GM18508 (cell line): ENCODE data around the gene LRRN2.
"Not testable (repeated sequence)": the region's sequence is repeated elsewhere in the genome, so short reads cannot be mapped to it uniquely, and the experiment has no call there.

Source experiments
- ATAC-seq: cut with Tn5 transposase; IDR thresholded peaks from one replicate; pipeline ENCODE4 v1.9.1; 2021; ENCODE audit warnings: moderate number of reproducible peaks; ENCODE audit not compliant: insufficient read depth, unreplicated experiment

LRRN2 gene

GRCh38 chr1:204640578-204640977, 45.0 kb downstream of the LRRN2 start:
- no peak for ATAC-seq

DNA sequence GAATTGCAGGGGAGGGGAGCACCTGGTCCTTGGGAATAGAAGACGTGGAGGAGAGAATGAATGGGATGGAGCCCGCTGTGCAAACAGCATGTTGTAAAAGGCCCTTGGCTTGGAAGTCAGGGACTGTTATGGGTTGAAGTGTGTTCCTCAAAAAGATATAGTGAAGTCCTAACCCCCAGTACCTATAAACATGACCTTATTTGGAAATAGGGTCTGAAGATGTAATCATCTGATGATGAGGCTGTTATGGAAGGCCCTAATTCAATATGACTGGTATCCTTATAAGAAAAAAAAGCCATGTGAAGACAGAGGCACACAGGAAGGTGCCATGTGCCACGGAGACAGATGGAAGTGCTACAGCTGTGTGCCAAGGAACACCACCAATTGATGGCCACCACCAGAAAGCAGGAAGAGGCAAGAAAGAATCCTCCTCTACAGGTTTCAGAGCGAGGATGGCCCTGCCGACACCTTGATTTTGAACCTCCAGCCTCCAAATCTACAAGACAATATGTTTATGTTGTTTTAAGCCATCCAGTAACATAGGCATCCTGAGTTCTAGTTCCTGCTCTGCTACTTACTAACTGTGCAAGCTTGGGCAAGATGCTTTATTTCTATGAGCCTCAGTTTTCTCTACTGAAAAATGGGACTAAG, 51.2 kb downstream of the LRRN2 start:
- ATAC-seq = no peak

DNA sequence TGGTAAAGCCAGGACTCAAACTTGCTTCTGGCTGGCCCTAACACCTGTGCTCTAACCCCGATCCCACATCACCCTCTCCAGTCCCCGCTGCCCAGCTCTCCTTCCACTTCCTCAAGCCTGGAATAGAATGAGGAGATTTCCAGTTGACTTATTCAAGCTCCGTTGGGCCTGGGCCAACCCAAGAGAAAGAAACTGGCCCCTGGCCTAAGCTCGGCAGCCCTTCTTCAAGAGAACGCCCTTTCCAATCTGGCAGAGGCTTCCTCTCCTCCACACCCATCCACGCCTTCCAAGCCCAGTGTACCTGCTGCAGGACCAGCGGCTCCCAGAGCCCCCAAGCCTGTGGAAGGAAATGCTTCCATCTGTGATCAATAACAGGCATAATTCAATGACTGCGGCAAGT, 51.9 kb downstream of the LRRN2 start:
- ATAC-seq = no peak

DNA sequence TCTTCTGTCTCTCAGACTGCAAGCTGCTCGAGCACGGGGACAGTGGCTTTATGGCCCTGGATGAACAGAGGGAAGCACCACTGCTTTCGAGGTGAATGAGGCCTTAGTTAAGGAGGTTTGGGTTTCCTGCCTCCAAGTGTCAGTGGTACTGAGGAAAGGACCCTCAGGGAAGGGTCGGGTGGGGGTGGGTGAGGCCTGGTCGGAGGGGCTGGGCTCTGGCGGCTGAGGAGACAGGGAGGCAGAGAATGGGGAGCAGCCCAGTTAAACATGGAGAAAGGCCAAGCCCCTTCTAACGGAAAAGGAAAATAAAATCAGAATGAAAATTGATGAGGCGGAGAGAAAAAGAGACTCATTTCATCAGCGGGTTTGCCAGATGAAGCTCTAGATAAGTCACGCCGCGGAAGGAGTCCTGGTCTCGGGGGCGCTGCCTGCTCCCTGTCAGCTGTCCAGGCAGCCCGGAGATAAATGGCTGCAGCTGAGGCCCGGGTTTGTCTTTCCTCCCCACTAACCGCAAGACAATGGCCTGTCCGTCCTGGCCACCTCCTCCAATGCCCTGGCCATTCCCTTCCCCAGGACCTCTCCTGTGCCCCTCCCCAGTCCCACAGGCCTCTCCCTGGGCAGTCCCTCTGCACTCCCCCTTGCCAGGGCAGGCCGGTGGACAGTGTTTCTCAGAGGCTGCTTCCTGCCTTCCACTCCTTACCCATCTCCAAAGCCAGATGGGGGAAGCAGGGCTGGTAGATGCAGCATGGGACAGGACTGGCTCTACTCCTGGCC, 55.2 kb downstream of the LRRN2 start:
- ATAC-seq = no peak

DNA sequence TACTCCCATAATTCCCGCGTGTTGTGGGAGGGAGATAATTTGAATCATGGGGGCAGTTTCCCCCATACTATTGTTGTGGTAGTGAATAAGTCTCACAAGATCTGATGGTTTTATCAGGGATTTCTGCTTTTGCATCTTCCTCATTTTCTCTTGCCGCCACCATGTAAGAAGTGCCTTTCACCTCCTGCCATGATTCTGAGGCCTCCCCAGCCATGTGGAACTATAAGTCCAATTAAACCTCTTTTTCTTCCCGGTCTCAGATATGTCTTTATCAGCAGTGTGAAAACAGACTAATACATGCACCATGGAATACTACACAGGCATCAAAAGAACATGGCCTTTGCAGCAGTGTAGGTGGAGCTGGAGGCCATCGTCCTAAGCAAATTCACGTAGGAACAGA, 56.1 kb downstream of the LRRN2 start:
- ATAC-seq = not testable (repeated sequence)

- ATAC-seq = no peak
These were observed 56.7 kb downstream of the LRRN2 start for GRCh38 chr1:204628868-204629267.

- no peak for ATAC-seq
These were observed 58.1 kb downstream of the LRRN2 start for GRCh38 chr1:204627436-204627835.

- ATAC-seq = no peak
These were observed 59.2 kb downstream of the LRRN2 start for GRCh38 chr1:204626381-204626780.

- no peak for ATAC-seq
These were observed 60.8 kb downstream of the LRRN2 start for GRCh38 chr1:204624631-204625216.

- no peak for ATAC-seq
These were observed 61.6 kb downstream of the LRRN2 start for GRCh38 chr1:204623894-204624361.

GRCh38 chr1:204623365-204623893, 62.1 kb downstream of the LRRN2 start:
- no peak for ATAC-seq

DNA sequence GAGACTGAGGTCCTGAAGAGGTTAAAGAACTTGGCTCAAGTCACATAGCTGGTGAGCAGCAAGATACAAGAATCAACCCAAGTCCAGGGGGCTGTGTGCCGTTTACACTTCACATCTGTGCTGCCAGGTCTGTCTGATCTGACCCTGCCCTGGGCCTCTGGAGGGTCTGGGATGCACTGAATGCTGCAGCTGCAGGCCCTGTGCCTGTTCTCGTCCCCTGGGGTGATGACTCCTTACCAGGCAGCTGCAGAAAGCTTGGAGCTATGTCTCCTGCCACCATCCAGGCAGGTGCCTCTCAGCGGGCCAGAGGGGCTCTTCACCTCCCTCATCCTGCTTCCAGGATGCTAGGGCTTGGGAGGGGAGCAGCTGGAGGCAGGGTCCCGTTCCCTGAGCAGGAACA, 63.5 kb downstream of the LRRN2 start:
- ATAC-seq = no peak

GRCh38 chr1:204621396-204621795, 64.1 kb downstream of the LRRN2 start:
- no peak for ATAC-seq

DNA sequence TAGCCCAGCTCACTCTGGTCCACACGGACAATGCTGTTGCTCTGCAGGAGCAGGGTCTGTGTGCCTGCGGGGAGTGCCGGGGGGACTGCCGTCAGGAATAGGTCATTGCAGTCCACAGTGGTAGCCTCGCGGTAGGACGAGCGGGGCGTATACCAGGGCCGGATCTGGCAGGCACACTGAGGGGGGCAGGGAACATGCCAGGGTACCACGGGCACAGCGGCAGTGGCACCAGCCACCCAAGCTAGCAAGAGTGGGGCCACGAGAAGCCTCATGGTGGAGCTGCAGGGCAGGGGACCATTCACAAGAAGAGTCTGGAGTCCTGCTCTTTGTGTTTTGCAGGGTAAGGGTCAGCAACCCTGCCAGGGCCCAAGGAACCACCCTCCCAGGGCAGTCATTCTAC, 65.8 kb downstream of the LRRN2 start:
- no peak for ATAC-seq

DNA sequence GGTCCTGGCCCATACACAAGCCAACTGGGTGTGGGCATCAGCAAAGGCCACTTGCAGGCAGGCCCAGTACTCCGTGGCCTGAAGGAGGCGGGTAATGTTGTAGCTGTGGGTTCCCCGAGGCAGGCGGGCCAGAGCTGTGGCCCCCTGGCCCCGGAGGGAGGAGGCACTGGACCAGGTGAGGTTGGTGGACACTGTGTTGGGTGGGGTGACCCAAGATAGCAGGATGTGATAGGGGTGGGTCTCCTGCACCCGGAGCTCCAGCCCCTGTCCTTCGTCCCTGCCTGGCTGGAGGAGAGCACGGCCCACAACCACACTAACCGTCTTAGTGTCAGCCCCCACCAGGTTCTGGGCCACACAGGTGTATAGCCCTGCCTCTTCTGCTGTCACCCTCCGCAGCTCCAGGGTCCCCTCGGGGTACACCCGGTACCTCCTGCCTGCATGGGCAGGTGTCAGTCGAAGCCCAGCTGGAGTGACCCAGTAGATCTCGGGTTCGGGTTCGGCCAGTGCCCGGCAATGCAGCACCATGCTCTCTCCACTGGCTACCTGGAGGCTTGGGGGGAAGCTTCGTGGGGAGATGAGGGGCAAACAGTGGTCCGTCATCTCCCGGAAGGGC, 67.3 kb downstream of the LRRN2 start:
- no peak for ATAC-seq

DNA sequence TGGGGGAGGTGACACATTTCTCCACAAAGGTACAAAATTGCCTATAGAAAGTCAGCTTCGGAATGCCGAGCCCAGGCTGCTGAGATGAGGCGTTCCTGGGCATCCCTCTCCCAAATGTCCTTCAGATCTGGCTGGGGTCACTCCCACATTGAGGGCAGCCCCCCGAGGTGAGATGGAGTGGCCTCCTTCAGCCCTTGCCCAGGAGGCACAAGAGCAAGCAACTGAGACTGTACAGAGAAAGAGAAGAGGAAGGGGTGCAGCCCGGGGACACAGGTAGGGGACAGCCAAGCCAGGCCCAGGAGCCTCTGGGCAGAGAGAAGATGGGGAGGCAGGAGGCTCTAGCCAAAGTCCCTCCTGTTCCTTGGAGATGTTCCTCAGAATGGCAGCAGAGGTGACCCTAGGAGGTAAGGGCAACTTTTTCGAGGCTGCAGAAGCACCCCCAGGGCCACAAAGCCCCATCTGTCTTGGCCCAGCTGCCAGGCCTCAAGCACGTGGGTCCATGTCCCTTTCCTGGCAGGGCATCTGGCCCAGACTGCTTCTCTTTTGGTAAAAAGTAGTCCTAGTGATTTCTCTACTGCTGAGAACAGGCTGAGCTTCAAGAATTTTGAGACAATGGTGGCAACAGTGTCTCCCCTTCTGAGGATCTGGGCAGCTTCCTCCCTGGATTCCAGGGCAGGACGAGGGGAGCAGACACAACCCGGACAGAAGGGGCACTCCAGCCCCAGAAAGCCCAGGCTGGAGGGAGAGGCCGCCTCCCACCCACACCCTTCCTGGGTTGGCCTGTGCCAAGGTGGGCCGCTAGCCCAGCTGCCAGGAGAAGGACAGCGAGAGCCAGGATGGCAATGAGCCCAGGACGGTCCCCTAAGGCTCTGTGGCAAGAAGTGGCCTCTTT, 68.0 kb downstream of the LRRN2 start:
- no peak for ATAC-seq

DNA sequence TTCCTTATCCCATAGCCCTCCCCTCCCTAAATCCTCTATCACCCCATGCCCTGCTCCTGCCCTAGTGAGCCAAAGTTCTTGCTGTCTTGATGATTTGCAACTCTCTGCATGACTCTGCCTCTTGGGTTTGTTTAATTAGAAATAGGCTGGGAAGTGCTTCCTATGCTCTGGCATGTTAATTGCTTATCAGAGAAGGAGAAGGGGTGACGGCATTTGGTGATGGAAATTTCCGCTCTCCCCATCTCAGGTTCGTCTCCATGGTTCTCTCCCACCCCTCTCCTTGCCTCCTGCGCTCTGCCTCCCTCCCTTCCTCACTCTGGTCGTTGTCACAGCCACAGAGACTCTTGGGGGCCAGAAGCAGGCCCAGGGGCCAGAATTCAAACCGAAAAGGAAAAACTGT, 68.9 kb downstream of the LRRN2 start:
- ATAC-seq = no peak

GRCh38 chr1:204615881-204616280, 69.7 kb downstream of the LRRN2 start:
- no peak for ATAC-seq

DNA sequence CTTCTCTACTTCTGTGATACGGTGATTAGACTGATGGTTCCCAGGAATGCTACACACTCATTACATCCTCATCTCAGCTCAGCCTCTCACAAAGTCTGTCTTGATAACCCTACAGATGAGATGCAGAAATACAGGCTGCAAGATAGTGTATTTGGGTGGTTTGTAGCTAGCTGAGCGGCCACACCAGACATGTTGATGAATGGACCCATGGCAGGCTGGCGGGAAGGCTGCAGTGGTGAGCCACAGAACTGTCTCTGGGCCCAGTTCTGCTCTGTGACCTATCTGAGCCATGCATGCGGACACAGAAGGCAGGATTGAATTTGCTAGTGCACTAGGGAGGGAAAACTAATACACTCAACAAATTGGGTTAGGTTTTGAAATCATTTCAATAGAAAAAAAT, 71.9 kb downstream of the LRRN2 start:
- ATAC-seq = no peak

GRCh38 chr1:204612326-204612725, 73.2 kb downstream of the LRRN2 start:
- ATAC-seq = no peak
